ENCODE measurements around the gene PAIP2.
"Not testable (repeated sequence)": the region's sequence is repeated elsewhere in the genome, so short reads cannot be mapped to it uniquely, and the experiment has no call there.

PAIP2 gene

DNA sequence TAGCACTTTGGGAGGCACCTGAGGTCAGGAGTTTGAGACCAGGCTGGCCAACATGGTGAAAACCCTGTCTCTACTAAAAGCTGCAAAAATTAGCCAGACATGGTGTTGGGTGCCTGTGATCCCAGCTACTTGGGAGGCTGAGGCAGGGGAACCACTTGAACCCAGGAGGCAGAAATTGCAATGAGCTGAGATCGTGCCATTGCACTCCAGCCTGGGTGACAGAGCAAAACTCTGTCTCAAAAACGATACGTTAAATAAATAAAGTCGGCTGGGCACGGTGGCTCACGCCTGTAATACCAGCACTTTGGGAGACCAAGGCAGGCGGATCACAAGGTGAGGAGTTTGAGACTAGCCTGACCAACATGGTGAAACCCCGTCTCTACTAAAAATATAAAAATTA lies 14.2 kb downstream of the PAIP2 start:
- H3K4me3 Mint-ChIP-seq, ATAC-seq, H3K27me3 Mint-ChIP-seq, H3K27ac Mint-ChIP-seq, H3K9me3 Mint-ChIP-seq: not testable (repeated sequence)
- Mint-ChIP-seq H3K36me3 (peaks cover 17% of the 10 kb centered on the region), H3K4me1 (peaks cover 24% of the 10 kb centered on the region)

DNA sequence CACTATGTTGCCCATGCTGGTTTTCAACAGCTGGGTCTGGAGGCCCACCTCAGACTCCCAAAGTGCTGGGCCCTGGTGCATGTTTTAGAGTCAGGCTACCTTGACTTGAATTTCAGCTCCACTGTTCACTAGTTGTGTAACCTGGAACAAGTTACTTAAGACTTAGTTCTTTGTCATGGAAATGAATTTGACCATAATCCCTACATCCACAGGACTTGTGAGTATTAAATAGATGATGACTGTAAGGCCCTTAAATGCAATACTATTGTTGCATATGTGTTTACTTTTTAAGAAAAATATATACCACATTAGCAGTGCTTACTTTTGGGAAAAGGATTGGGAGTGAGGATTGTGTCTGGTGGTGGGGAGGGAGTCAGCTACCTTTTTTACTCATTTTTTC lies 16.4 kb downstream of the PAIP2 start:
- Mint-ChIP-seq H3K27me3 (no peaks in the 10 kb centered on the region), H3K36me3 (peaks cover 17% of the 10 kb centered on the region), H3K27ac (peak overlapping the region; percentile 14), H3K4me1 (peaks cover 25% of the 10 kb centered on the region), H3K4me3 (no peak overlapping the region), H3K9me3 (no peaks in the 10 kb centered on the region)
- ATAC-seq = no peak

DNA sequence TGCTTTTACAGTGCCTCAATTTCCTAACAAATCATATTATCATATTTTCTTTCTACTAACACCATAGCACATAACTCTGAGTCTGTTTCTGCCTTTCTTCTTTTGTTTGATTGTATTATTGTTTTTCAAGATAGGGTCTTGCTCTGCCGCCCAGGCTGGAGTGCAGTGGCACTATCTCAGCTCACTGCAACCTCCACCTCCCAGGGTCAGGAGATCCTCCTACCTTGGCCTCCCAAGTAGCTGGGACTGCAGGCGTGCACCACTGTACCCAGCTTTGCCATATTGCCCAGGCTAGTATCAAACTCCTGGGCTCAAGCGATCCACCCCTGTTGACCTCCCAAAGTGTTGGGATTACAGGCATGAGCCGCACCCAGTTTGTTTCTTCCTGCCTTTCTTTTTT lies 18.7 kb downstream of the PAIP2 start:
- Mint-ChIP-seq H3K4me3 (no peak overlapping the region), H3K4me1 (peaks cover 22% of the 10 kb centered on the region), H3K27ac (no peak overlapping the region), H3K36me3 (peaks cover 21% of the 10 kb centered on the region), H3K27me3 (no peaks in the 10 kb centered on the region), H3K9me3 (no peaks in the 10 kb centered on the region)
- no peak for ATAC-seq

DNA sequence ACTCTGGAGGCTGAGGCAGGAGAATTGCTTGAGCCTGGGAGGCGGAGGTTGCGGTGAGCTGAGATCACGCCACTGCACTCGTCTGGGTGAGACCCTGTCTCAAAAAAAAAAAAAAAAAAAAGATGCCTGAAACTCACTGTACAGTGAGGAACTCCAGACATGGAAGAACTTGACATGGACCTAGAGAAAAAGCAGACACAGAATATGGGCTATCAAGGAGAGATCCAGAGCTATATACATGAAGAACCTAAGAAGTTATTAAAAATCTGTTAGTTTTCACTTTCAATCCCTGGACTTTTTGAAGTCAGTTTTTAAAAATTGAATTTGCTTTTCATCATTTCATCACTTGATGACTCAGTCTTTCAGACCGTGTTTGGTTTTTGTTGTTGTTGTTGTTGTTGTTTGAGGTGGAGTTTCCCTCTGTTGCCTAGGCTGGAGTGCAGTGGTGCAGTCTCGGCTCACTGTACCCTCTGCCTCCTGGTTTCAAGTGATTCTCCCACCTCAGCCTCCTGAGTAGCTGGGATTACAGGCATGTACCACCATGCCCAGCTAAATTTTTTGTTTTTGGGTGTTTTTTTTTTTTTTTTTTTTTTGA lies 20.3 kb downstream of the PAIP2 start:
- no peak for ATAC-seq
- peaks cover 21% of the 10 kb centered on the region for H3K36me3 Mint-ChIP-seq
- no peaks in the 10 kb centered on the region for H3K27me3 Mint-ChIP-seq
- peaks cover 22% of the 10 kb centered on the region for H3K4me1 Mint-ChIP-seq
- H3K27ac Mint-ChIP-seq = no peak overlapping the region
- no peak overlapping the region for H3K4me3 Mint-ChIP-seq
- H3K9me3 Mint-ChIP-seq = no peaks in the 10 kb centered on the region

DNA sequence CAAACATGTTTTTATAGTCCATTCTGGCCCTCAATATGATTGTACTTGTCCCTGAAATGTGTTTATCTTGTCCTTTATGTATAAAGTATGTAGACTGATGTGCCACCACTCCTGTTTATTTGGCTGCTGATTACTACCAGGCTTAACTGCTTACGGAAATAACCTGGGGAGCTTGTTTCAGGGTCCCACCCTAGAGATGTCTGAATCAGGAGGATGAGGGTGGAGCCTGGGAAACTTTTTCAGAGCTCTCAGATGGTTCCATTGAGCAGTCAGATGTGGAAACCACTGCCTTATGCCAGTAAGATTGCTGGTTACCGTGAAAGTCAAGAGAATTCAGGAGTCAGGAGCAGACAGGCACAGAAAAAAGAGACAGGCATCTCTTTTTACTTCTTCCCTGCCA lies 22.3 kb downstream of the PAIP2 start:
- no peak overlapping the region for H3K27ac Mint-ChIP-seq
- H3K4me1 Mint-ChIP-seq = peaks cover 14% of the 10 kb centered on the region
- peaks cover 20% of the 10 kb centered on the region for H3K36me3 Mint-ChIP-seq
- H3K27me3 Mint-ChIP-seq = no peaks in the 10 kb centered on the region
- H3K4me3 Mint-ChIP-seq = no peak overlapping the region
- H3K9me3 Mint-ChIP-seq = no peaks in the 10 kb centered on the region
- no peak for ATAC-seq

DNA sequence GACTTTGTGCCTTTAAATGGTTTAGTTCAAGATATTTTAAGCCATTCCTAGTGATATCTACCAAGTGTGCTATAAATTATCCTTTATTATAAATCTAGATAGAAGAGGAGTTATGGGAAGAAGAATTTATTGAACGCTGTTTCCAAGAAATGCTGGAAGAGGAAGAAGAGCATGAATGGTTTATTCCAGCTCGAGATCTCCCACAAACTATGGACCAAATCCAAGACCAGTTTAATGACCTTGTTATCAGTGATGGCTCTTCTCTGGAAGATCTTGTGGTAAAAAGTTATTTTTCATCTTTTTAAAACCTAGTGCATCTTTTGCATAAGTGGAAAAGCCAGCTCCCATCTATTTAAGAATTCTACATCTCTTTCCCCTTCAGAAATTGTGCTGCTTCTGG lies 22.8 kb downstream of the PAIP2 start:
- peaks cover 20% of the 10 kb centered on the region for H3K36me3 Mint-ChIP-seq
- no peak overlapping the region for H3K27ac Mint-ChIP-seq
- H3K4me1 Mint-ChIP-seq = peaks cover 14% of the 10 kb centered on the region
- H3K4me3 Mint-ChIP-seq = no peak overlapping the region
- no peaks in the 10 kb centered on the region for H3K9me3 Mint-ChIP-seq
- H3K27me3 Mint-ChIP-seq = no peaks in the 10 kb centered on the region
- ATAC-seq = no peak

DNA sequence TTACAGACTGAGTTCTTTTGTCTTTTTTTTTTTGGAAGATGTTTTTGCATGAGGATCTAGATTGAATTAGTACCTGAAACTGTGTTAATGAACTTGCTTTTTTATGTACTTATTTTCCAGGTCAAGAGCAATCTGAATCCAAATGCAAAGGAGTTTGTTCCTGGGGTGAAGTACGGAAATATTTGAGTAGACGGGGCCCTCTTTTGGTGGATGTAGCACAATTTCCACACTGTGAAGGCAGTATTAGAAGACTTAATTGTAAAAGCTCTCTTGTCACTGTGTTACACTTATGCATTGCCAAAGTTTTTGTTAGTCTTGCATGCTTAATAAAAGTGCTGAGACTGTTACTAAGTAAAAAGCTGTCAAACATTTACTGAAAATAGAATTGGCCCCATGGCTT lies 27.0 kb downstream of the PAIP2 start:
- Mint-ChIP-seq H3K4me3 (no peak overlapping the region), H3K4me1 (peaks cover 5% of the 10 kb centered on the region), H3K9me3 (no peaks in the 10 kb centered on the region), H3K36me3 (peaks cover 27% of the 10 kb centered on the region), H3K27ac (peak overlapping the region; percentile 34), H3K27me3 (no peaks in the 10 kb centered on the region)
- ATAC-seq = no peak

DNA sequence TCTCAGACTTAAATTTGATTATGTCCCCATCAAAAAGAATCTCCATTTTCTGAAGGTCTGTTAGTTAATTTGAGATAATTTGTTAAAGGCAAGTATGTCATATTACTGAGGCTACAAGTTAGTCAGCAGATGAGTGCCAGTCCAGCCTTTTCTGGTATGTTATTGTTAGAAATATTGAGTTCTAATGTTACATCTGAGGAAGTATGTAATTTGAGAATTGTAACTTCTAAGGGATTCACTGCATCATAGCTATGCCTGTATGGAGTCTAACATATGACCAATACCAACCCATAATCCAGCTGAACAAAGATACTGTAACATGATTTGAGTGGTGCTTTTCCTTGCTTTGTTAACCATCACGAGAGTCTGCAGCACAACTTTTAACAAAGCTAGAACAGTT lies 27.5 kb downstream of the PAIP2 start:
- no peaks in the 10 kb centered on the region for H3K4me1 Mint-ChIP-seq
- no peaks in the 10 kb centered on the region for H3K9me3 Mint-ChIP-seq
- no peak overlapping the region for H3K4me3 Mint-ChIP-seq
- no peaks in the 10 kb centered on the region for H3K27me3 Mint-ChIP-seq
- no peak overlapping the region for H3K27ac Mint-ChIP-seq
- peaks cover 23% of the 10 kb centered on the region for H3K36me3 Mint-ChIP-seq
- ATAC-seq = no peak

DNA sequence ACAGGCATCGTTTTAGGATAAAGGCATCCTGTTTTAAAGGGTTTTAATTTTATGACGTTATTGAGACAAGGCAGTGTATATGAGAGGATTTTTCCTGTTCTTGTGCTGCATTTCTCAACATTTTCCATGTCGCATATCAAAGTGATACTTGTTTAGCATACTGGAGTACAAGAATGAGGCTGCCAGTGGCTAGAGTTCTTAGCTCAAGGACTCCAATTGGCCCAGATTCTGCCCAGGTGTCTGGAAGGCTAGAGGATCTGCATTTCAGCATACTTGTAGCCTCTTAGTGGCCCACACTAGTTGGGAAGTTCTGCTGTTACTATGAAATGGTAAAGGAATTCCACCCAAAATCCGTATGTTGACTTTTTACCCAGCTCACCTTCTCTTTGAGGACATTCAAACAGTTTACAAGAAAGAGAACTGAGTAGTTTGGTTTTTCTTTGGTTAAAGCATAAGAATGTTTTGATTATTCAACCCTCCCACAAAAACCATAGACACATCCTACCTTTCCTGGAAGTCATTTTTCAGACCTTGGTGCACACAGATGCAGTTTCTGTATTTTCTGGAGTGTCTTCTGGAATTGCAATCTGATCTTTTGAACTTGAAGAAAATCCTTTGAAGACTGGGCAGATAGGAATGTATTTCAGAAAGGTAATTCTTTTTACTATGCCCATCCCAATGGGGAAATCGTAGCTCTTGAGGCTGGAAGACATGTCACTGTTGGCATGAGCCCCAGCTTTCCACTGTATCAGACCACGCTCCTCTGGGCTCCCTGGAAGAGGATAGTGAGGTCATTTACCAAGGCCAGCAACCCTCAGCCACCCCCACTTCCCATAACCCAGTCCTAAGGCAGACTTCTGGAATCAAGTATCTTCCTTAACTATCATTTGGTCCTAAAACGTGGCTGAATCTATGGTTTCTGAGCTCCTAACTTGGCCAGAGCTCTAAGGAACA lies 30.1 kb downstream of the PAIP2 start:
- no peak for ATAC-seq
- Mint-ChIP-seq H3K27ac (no peak overlapping the region), H3K4me3 (no peak overlapping the region), H3K36me3 (peaks cover 28% of the 10 kb centered on the region), H3K4me1 (no peaks in the 10 kb centered on the region), H3K9me3 (no peaks in the 10 kb centered on the region), H3K27me3 (no peaks in the 10 kb centered on the region)

DNA sequence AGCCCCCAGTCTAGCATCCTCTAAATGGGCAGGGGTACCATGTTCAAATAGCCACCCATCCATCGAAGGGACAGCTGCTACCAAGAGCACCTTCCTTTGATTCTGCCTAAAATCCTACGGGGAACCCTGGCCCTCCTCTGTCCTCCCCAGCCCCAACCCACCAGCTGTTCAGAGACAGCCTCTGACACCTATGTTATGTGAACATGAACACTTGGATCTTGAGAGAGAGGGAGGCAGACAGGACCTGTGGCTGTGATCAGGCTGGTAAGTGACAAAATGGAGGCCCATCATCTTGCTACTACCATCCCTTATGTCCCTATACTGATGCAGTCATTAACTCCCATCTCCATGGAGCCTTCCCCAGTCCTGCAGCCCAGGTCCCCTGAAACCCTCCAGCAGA lies 33.3 kb downstream of the PAIP2 start:
- Mint-ChIP-seq H3K9me3 (no peaks in the 10 kb centered on the region), H3K36me3 (peaks cover 33% of the 10 kb centered on the region), H3K4me1 (peaks cover 15% of the 10 kb centered on the region), H3K27me3 (no peaks in the 10 kb centered on the region), H3K4me3 (no peak overlapping the region), H3K27ac (no peak overlapping the region)
- no peak for ATAC-seq

DNA sequence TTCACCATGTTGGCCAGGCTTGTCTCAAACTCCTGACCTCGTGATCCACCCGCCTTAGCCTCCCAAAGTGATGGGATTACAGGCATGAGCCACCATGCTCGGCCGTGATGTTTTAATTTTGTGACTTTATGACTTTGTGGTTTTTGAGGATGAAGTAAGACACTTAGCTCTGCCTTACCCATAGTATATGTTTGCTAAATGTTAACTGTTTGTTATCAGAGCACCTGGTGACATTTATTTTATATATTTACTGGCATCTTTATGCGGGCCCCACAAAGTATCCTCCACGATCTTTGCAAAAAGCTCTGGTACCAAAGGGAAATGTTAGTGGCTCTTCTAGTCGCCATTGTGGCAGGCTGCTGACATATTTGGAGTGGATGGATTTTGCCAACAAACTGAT lies 34.7 kb downstream of the PAIP2 start:
- Mint-ChIP-seq H3K27me3 (no peaks in the 10 kb centered on the region), H3K4me1 (peaks cover 17% of the 10 kb centered on the region), H3K27ac (no peak overlapping the region), H3K4me3 (no peak overlapping the region), H3K9me3 (no peaks in the 10 kb centered on the region), H3K36me3 (peaks cover 33% of the 10 kb centered on the region)
- no peak for ATAC-seq

DNA sequence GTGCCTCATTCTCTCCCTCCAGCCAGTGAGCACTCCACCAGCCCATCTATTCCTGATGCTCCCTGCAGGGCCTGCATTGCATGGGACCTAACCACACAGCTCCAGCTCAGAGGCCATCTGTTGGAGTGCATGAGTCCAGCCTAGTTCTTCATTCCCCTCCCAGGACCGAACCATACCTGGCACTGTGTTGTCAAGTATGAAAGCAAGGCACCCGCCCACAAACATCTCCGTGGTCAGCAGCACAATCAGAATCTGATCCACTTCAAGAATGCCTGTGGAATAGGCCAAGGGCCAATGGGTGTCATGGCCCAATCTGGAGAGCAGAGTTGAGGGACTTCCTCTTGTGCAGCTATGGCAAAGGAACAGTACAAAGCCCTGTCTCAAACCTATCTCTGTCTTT lies 35.6 kb downstream of the PAIP2 start:
- peaks cover 22% of the 10 kb centered on the region for H3K4me1 Mint-ChIP-seq
- no peak overlapping the region for H3K27ac Mint-ChIP-seq
- ATAC-seq = no peak
- H3K9me3 Mint-ChIP-seq = no peaks in the 10 kb centered on the region
- no peaks in the 10 kb centered on the region for H3K27me3 Mint-ChIP-seq
- peaks cover 27% of the 10 kb centered on the region for H3K36me3 Mint-ChIP-seq
- H3K4me3 Mint-ChIP-seq = no peak overlapping the region

DNA sequence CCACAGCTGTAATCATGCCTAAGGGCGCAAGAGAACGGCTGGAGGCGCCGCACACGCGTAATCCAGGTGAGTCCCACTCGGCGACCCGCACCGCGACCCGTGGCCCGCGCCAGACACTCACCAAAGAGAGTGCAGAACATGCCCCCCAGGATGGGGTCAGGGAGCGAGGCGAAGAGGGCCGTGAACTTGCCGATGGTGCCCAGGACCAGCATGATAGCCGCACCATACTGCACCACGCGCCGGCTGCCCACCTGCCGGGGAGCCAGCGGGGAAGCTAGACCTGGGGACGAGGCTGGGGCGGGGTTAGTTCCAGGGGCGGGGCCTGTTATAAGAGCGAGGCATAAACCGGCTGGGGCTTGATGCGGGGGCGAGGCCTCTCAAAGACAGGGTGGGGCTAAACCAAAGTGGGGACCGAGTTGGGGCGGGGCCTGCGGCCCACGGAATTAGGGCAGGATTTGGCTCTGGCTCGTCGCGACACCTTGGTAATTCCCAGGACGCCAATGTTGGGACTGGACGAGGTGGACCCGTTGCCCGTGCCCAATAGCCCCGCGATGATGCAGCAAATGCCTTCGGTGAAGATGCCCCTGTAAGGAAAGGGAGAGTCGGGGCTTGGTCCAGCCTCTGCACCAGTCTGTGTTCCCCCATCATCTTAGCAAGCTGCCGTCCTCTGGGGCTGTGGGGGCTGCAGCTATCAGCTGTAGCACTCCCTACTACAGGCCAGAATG lies 36.6 kb downstream of the PAIP2 start:
- Mint-ChIP-seq H3K27ac (no peak overlapping the region), H3K36me3 (peaks cover 24% of the 10 kb centered on the region), H3K9me3 (no peaks in the 10 kb centered on the region), H3K4me1 (peaks cover 30% of the 10 kb centered on the region), H3K27me3 (no peaks in the 10 kb centered on the region), H3K4me3 (no peak overlapping the region)
- ATAC-seq = peak; percentile 13

DNA sequence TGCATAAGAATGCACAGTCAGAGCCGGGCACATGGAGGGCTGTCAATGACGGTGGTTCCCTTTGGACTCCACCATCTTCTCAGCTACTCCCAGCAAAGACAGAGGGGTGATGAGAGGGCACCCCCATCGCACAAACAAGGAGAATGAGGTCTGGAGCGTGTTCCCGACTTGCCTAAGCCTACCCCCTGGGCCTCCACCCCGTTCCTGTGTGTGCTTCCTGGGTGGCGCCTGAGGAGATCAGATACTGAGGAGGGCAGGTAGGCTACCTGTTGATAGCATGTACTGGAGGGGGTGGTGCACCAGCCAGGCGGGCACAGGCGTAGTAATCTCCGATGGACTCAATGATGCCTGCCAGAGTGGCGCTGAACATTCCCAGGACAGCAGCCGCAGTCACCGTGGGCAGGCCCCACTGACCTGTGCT lies 37.3 kb downstream of the PAIP2 start:
- no peak overlapping the region for H3K4me3 Mint-ChIP-seq
- no peak for ATAC-seq
- peaks cover 36% of the 10 kb centered on the region for H3K4me1 Mint-ChIP-seq
- no peaks in the 10 kb centered on the region for H3K9me3 Mint-ChIP-seq
- peaks cover 19% of the 10 kb centered on the region for H3K36me3 Mint-ChIP-seq
- H3K27ac Mint-ChIP-seq = no peak overlapping the region
- no peaks in the 10 kb centered on the region for H3K27me3 Mint-ChIP-seq

DNA sequence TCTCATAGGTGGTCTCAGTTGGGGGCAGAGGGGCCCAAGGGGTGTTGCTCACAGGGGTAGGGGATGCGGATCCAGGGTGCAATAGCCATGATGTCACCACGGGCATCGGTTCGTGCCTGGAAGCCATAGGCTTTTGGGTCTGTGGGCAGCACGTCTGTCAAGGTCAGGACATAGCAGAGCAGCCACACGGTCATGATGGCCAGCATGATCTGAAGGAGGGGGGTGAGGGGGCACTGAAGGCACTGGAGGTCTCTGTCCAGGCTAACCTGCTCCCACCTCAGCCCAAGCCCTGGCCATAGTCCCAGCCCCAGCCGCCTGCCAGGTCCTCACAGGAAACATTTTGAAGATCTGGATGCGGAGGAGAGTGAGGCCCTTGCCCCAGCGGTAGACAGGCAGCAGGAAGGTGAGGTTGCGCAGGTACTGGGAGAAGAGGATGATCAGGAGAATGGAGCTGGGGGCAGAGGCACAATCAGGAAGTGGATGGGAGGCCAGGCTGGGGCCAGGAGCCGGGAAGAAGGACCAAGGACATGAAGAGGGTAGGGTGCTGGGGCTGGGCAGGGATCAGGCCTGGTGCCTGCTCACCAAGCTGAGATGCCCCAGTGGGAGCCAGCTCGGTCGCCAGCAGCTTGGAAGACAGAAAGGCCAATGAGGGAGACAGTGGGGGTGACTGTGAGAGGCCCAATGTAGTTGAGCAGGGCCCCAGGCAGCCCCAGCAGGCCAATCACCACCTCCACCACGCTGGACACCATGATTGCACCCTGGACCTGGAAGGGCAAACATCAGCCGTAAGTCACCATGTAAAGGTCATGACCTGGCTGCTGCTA lies 38.2 kb downstream of the PAIP2 start:
- peaks cover 18% of the 10 kb centered on the region for H3K36me3 Mint-ChIP-seq
- H3K4me1 Mint-ChIP-seq = peaks cover 44% of the 10 kb centered on the region
- no peak overlapping the region for H3K27ac Mint-ChIP-seq
- no peaks in the 10 kb centered on the region for H3K9me3 Mint-ChIP-seq
- no peaks in the 10 kb centered on the region for H3K27me3 Mint-ChIP-seq
- no peak for ATAC-seq
- no peak overlapping the region for H3K4me3 Mint-ChIP-seq

Measured in stimulated activated memory B cell treated with anti-CD40 and anti-IgM and Interleukin-4, amounts not matched to agents 10 μg/mL and 1 μg/mL and 100 μg/mL, for 72 hours (primary cell).